OCI-LY7 (cell line): ENCODE results near the gene NUP62.

ENCODE experiments used
- EZH2phosphoT487 ChIP-seq: fragments of 200-600 bp; sonication (generic); IDR thresholded peaks from 2 replicates; pipeline ENCODE4 v1.6.1; 2018; ENCODE audit warnings: low read depth, borderline replicate concordance, mild to moderate bottlenecking, mixed run types, antibody characterized with exemption, low read length, moderate library complexity, mixed read lengths
- TF ChIP-seq, protein P1 (sequence below): fragments of 200-600 bp; sonication (generic); conservative IDR thresholded peaks from 2 replicates; pipeline ENCODE4 v1.5.1; 2014; ENCODE audit warnings: mild to moderate bottlenecking, antibody characterized with exemption, low read length, moderate library complexity, mixed read lengths

DNA sequence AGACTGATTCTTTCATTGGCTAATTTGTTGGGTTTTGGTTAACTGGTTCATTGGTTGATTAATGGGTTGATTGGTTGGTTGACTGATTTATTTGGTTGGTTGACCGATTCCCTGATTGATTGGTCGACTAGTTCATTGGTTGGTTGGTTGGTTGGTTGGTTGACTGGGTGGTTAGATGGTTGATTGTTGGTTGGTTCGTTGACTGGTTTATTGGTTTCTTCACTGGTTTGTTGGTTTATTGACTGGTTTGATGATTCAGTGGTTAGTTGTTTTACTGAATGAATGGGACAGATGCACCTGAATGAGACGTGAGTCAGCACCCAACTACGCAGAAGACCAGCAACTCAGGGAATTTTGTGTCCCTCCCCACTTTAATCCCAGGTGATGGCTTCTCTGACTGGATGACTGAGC is 2.7 kb upstream of the NUP62 start:
- TF ChIP-seq, protein P1, sequence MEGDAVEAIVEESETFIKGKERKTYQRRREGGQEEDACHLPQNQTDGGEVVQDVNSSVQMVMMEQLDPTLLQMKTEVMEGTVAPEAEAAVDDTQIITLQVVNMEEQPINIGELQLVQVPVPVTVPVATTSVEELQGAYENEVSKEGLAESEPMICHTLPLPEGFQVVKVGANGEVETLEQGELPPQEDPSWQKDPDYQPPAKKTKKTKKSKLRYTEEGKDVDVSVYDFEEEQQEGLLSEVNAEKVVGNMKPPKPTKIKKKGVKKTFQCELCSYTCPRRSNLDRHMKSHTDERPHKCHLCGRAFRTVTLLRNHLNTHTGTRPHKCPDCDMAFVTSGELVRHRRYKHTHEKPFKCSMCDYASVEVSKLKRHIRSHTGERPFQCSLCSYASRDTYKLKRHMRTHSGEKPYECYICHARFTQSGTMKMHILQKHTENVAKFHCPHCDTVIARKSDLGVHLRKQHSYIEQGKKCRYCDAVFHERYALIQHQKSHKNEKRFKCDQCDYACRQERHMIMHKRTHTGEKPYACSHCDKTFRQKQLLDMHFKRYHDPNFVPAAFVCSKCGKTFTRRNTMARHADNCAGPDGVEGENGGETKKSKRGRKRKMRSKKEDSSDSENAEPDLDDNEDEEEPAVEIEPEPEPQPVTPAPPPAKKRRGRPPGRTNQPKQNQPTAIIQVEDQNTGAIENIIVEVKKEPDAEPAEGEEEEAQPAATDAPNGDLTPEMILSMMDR: no peak
- TF ChIP-seq EZH2phosphoT487: no peak
